Stomach (tissue), 4 donors: ENCODE results near the gene BPIFA2.

Experiments used
- EP300 ChIP-seq: sonication (generic); formaldehyde crosslinking; IDR thresholded peaks from one replicate; pipeline ENCODE4 v1.6.1; 2017; ENCODE audit warnings: antibody characterized with exemption
- POLR2A ChIP-seq, 4 donors: fragments of 450-650 bp; IDR thresholded peaks; one replicate each; pipeline ENCODE4 v1.6.1; 2016; ENCODE audit warnings: antibody characterized with exemption in 4 of 4, control low read depth in 2 of 4, mild to moderate bottlenecking in 1 of 4, moderate library complexity in 1 of 4
- POLR2AphosphoS5 ChIP-seq, 3 donors: sonication (generic); formaldehyde crosslinking; IDR thresholded peaks; one replicate each; pipeline ENCODE4 v1.6.1; 2016; ENCODE audit warnings: antibody characterized with exemption in 3 of 3
- TF ChIP-seq, protein P1 (sequence below), 7 experiments: fragments of 450-650 bp in 4 of 7; fragments of 200-600 bp in 3 of 7; sonication (generic) in 3 of 7; IDR thresholded peaks; one replicate each; pipeline ENCODE4 v1.5.1; 2016 to 2019; ENCODE audit warnings: antibody characterized with exemption in 7 of 7, control low read depth in 2 of 7, mild to moderate bottlenecking in 1 of 7

- TF ChIP-seq, protein P1, sequence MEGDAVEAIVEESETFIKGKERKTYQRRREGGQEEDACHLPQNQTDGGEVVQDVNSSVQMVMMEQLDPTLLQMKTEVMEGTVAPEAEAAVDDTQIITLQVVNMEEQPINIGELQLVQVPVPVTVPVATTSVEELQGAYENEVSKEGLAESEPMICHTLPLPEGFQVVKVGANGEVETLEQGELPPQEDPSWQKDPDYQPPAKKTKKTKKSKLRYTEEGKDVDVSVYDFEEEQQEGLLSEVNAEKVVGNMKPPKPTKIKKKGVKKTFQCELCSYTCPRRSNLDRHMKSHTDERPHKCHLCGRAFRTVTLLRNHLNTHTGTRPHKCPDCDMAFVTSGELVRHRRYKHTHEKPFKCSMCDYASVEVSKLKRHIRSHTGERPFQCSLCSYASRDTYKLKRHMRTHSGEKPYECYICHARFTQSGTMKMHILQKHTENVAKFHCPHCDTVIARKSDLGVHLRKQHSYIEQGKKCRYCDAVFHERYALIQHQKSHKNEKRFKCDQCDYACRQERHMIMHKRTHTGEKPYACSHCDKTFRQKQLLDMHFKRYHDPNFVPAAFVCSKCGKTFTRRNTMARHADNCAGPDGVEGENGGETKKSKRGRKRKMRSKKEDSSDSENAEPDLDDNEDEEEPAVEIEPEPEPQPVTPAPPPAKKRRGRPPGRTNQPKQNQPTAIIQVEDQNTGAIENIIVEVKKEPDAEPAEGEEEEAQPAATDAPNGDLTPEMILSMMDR (IDR thresholded peaks at IDR 0.05): no peak
- TF ChIP-seq POLR2AphosphoS5 (IDR thresholded peaks at IDR 0.05): no peak
- TF ChIP-seq POLR2A (IDR thresholded peaks at IDR 0.05): no peak
- no peak for TF ChIP-seq EP300
Observed at GRCh38 chr20:33145521-33145920, 22.4 kb upstream of the BPIFA2 start.
